Adrenal gland (tissue), 12 donors: Measurements from ENCODE around the gene RGS7. TPM values are rescaled to one million over a fixed set of nuclear protein-coding genes. Genes with fewer than 3 reads are reported as not detected.
"Not testable (repeated sequence)": the region's sequence is repeated elsewhere in the genome, so short reads cannot be mapped to it uniquely, and the experiment has no call there.

Experiments
- DNase-seq, 7 donors: peaks; one replicate each; pipeline ENCODE4 v3.0.0-alpha.2; 2019 to 2020
- H3K27ac ChIP-seq, 5 donors: fragments of 200-600 bp; sonication (generic) in 4 of 5; 1 replicate in 3 of 5; 2 replicates in 2 of 5; pipeline versions ENCODE4 v1.5.1 to v1.8.0; 2016 to 2020; ENCODE audit warnings: mild to moderate bottlenecking in 1 of 5
- H3K27me3 ChIP-seq: fragments of 200-600 bp; 2 replicates; pipeline ENCODE4 v1.8.0; 2021
- H3K36me3 ChIP-seq, 2 donors: fragments of 200-600 bp; replicated peaks in 1 of 2; 1 replicate in 1 of 2; 2 replicates in 1 of 2; pipeline versions ENCODE4 v1.5.1 to v1.8.0; 2018 to 2022
- H3K4me1 ChIP-seq, 2 donors: fragments of 200-600 bp; replicated peaks in 1 of 2; 1 replicate in 1 of 2; 2 replicates in 1 of 2; pipeline versions ENCODE4 v1.5.1 to v1.8.0; 2018 to 2021
- H3K4me3 ChIP-seq, 4 donors: fragments of 200-600 bp; sonication (generic) in 3 of 4; one replicate each; pipeline ENCODE4 v1.5.1; 2016 to 2018
- H3K9me3 ChIP-seq, 3 donors: fragments of 200-600 bp; sonication (generic) in 1 of 3; replicated peaks in 1 of 3; 1 replicate in 2 of 3; 2 replicates in 1 of 3; pipeline versions ENCODE4 v1.5.1 to v1.8.0; 2016 to 2021
- CTCF ChIP-seq, 6 experiments: fragments of 450-650 bp in 4 of 6; fragments of 200-600 bp in 2 of 6; sonication (generic) in 1 of 6; IDR thresholded peaks; 1 replicate in 5 of 6; 2 replicates in 1 of 6; pipeline versions ENCODE4 v1.5.1 to v1.8.0; 2016 to 2021; ENCODE audit warnings: antibody characterized with exemption in 6 of 6, mild to moderate bottlenecking in 2 of 6, moderate library complexity in 1 of 6
- POLR2A ChIP-seq, 2 donors: fragments of 450-650 bp; IDR thresholded peaks; one replicate each; pipeline ENCODE4 v1.6.1; 2017; ENCODE audit warnings: antibody characterized with exemption in 2 of 2, mild to moderate bottlenecking in 2 of 2, moderate library complexity in 1 of 2
- WGBS, 4 donors: extraction: QIAGEN DNeasy Blood & Tissue Kit in 2 of 4; methylation state at CpG; one replicate each; pipeline versions ENCODE4 v1.1.5 to v1.1.7; 2013 to 2017; 5-methylcytosine and 5-hydroxymethylcytosine counted together
- intact Hi-C, 2 donors: fragments of 100-400 bp; cut with DNase I; formaldehyde crosslinking; loops; one replicate each; pipeline versions ENCODE4 v1.14.1 to v1.15.0; 2022 to 2023
- polyA plus RNA-seq, 3 donors: library from polyadenylated mRNA; stranded (reverse); fragments of 200-250 nt in 2 of 3; fragments of 350-450 nt in 1 of 3; fragmentation: Illumina TruSeq in 1 of 3; extraction: RNeasy Lipid Tissue Mini Kit (QIAGEN cat#74804) in 1 of 3; gene quantifications; one replicate each; pipeline ENCODE4 v1.2.3, GENCODE V29; 2013 to 2014
- total RNA-seq, 9 donors: library from RNA; depleted of rRNA in 4 of 9; stranded (reverse); fragments of >200 nt in 4 of 9; fragments of 120-200 nt in 1 of 9; fragmentation: NEBNext Ultra II Directional in 1 of 9; extraction: Animal tissue kit (Norgen Biotek cat#: 25700) in 1 of 9; gene quantifications; one replicate each; pipeline versions ENCODE4 v1.1.0 to v1.2.4, GENCODE V29; 2013 to 2023
- donor health status: healthy with polysubstance abuse.
- donor health status: Bipolar disorder and iron deficiency.
- donor health status: DM: yes; HTN: yes; CAD: no.
- donor health status: DM: no; HTN: no; CAD: no.
- donor health status: DM: no; HTN: no; CAD: no.
- donor health status: DM: yes; HTN: yes; CAD: no.

Gene RGS7
- total and polyA plus RNA-seq, 12 donors, result 1.1 to 6.1 (median 3.0) TPM

- Histone ChIP-seq H3K36me3 (no peaks in the 10 kb centered on the region), H3K27ac (no peak overlapping the region), H3K4me1 (no peaks in the 10 kb centered on the region), H3K27me3 (no peaks in the 10 kb centered on the region), H3K4me3 (no peak overlapping the region), H3K9me3 (no peaks in the 10 kb centered on the region)
- DNase-seq, result no peak
- TF ChIP-seq CTCF (IDR thresholded peaks at IDR 0.05), result no peak
- no peak for TF ChIP-seq POLR2A (IDR thresholded peaks at IDR 0.05)
- intact Hi-C loops, result no loop called here
- WGBS, 4 donors, result 60 to 93% (median 83%) methylated on average over 1 of the region's 1 CpG
Measured at GRCh38 chr1:241166625-241167024, 190.4 kb downstream of the RGS7 start.

GRCh38 chr1:241165256-241165655 is 191.7 kb downstream of the RGS7 start:
- H3K36me3 ChIP-seq, H3K4me3 ChIP-seq, H3K27ac ChIP-seq, intact Hi-C loops, H3K4me1 ChIP-seq, DNase-seq, H3K9me3 ChIP-seq, H3K27me3 ChIP-seq: not testable (repeated sequence)
- 87 to 99% (median 93%) methylated on average over 3 of the region's 5 CpGs for WGBS, 4 donors

- no peak overlapping the region for H3K27ac ChIP-seq
- intact Hi-C loops, result no loop called here
- no peak for DNase-seq
- no peaks in the 10 kb centered on the region for H3K27me3 ChIP-seq
- H3K4me3 ChIP-seq, result no peak overlapping the region
- TF ChIP-seq CTCF (IDR thresholded peaks at IDR 0.05), result no peak
- TF ChIP-seq POLR2A (IDR thresholded peaks at IDR 0.05), result no peak
- no peaks in the 10 kb centered on the region for H3K9me3 ChIP-seq
- H3K4me1 ChIP-seq, result no peaks in the 10 kb centered on the region
- H3K36me3 ChIP-seq, result no peaks in the 10 kb centered on the region
- WGBS, 4 donors, result 48 to 64% (median 61%) methylated on average over 4 of the region's 4 CpGs
Measured at GRCh38 chr1:241163363-241163762, 193.6 kb downstream of the RGS7 start.

GRCh38 chr1:241161188-241161689 is 195.8 kb downstream of the RGS7 start:
- no peak for DNase-seq
- Histone ChIP-seq H3K27ac (no peak overlapping the region), H3K27me3 (no peaks in the 10 kb centered on the region), H3K36me3 (no peaks in the 10 kb centered on the region), H3K4me3 (no peak overlapping the region), H3K9me3 (no peaks in the 10 kb centered on the region), H3K4me1 (peaks cover 7 to 10% of the 10 kb centered on the region in 2 donors)
- 76 to 87% (median 83%) methylated on average over 2 of the region's 2 CpGs for WGBS, 4 donors
- intact Hi-C loops, result no loop called here
- TF ChIP-seq POLR2A (IDR thresholded peaks at IDR 0.05) (no peak), CTCF (IDR thresholded peaks at IDR 0.05) (no peak)

- Histone ChIP-seq H3K36me3 (no peaks in the 10 kb centered on the region), H3K4me1 (peaks cover 7 to 13% of the 10 kb centered on the region in 2 donors), H3K9me3 (no peaks in the 10 kb centered on the region), H3K4me3 (no peak overlapping the region), H3K27me3 (no peaks in the 10 kb centered on the region), H3K27ac (peak overlapping the region in 2 of 5 donors; percentile 46 to 64)
- no peak for TF ChIP-seq CTCF (IDR thresholded peaks at IDR 0.05)
- no peak for TF ChIP-seq POLR2A (IDR thresholded peaks at IDR 0.05)
- intact Hi-C loops, result no loop called here
- DNase-seq, result no peak
- WGBS, 4 donors, result 88 to 98% (median 93%) methylated on average over 3 of the region's 3 CpGs
Measured at GRCh38 chr1:241157435-241157834, 199.6 kb downstream of the RGS7 start.
